Measurements from ENCODE around the gene NOS3. TPM values are rescaled to one million over a fixed set of nuclear protein-coding genes. Genes with fewer than 3 reads are reported as not detected.
A peak's percentile ranks its signal among the peaks of the same experiment; 100 is the strongest.
"Not testable (repeated sequence)": the region's sequence is repeated elsewhere in the genome, so short reads cannot be mapped to it uniquely, and the experiment has no call there.

The NOS3 gene
- total and polyA plus RNA-seq, 2 of the 13 experiments (the other 11 are each of a cell fraction or from before 2014, with no cell fraction given): 3.7 to 7.5 TPM

- H4K20me1 ChIP-seq (ENCODE audit: insufficient read depth, low read length); H2AFZ ChIP-seq (ENCODE audit: low read length); BruUV-seq (replicated peaks); H3K9ac ChIP-seq (ENCODE audit: insufficient read depth, low read depth, low read length); H3K79me2 ChIP-seq (ENCODE audit: insufficient read depth, low read length); FAIRE-seq; intact Hi-C loops (cut with micrococcal nuclease; ENCODE audit: unreplicated experiment); H3K36me3 ChIP-seq (replicated peaks in 1 of 2; ENCODE audit: control insufficient read depth in 1 of 2, insufficient read depth in 2 of 2, low read length in 2 of 2); H3K9me3 ChIP-seq (ENCODE audit: low read length); DNase-seq (ENCODE audit: low spot score); ATAC-seq; H3K27me3 ChIP-seq (ENCODE audit: control insufficient read depth in 1 of 2, insufficient read depth in 2 of 2, low read length in 2 of 2); in situ Hi-C loops (cut with HindIII; ENCODE audit: extremely low pct_ligation_motif_present, low pct_unique_long_range_greater_than_20kb): not testable (repeated sequence)
- TF ChIP-seq ZNF121 (CRISPR knock-in tag; IDR thresholded peaks at IDR 0.05): 0 out of 2 replicates have a peak, but pooled peaks have one; percentile 35
- ChIA-PET CTCF (ENCODE audit: low intra/inter-chr PET ratio, low total read pairs) (interaction anchor here (1.1 kb wide), 1 partner anchor 112 kb away, joined by 3 read pairs; no protein-coding TSS in a partner anchor), POLR2A (interaction anchor here (1.5 to 5.2 kb wide), 2 partner anchors 17 to 51 kb away, joined by 8 to 31 read pairs; partner anchors contain the start of gene ABCB8)
- Histone ChIP-seq H3K27ac (ENCODE audit: extremely low read length, insufficient read depth, low read length) (peak overlapping the region; percentile 60), H3K4me1 (ENCODE audit: insufficient read depth, low read length) (peaks cover 69% of the 10 kb centered on the region), H3K4me3 (replicated peaks in 1 of 3; ENCODE audit: insufficient read depth in 1 of 3, low read depth in 2 of 3, low read length in 3 of 3) (peak overlapping the region in 1 of 3 experiments; percentile 62; a peak in 1 of 6 replicates), H3K4me2 (ENCODE audit: low read depth, low read length) (peak overlapping the region; percentile 85; the same call in 1 of the 2 replicates)
- WGBS (ENCODE audit: low lambda C conversion rate): 88% methylated on average over 10 of the region's 12 CpGs
Observed at GRCh38 chr7:151011616-151012015, 20.8 kb downstream of the NOS3 start.

- Histone ChIP-seq H3K79me2 (ENCODE audit: insufficient read depth, low read length) (no peaks in the 10 kb centered on the region), H3K4me3 (replicated peaks in 1 of 3; ENCODE audit: insufficient read depth in 1 of 3, low read depth in 2 of 3, low read length in 3 of 3) (peak overlapping the region; percentile 37 to 62 (median 39)), H3K4me2 (ENCODE audit: low read depth, low read length) (peak overlapping the region; percentile 85), H3K27me3 (ENCODE audit: control insufficient read depth in 1 of 2, insufficient read depth in 2 of 2, low read length in 2 of 2) (peaks cover 0 to 2% of the 10 kb centered on the region in 2 experiments; a peak in 2 of 5 replicates), H3K4me1 (ENCODE audit: insufficient read depth, low read length) (peaks cover 69% of the 10 kb centered on the region), H3K27ac (ENCODE audit: extremely low read length, insufficient read depth, low read length) (peak overlapping the region; percentile 60), H3K36me3 (replicated peaks in 1 of 2; ENCODE audit: control insufficient read depth in 1 of 2, insufficient read depth in 2 of 2, low read length in 2 of 2) (no peaks in the 10 kb centered on the region; a peak in 1 of 5 replicates), H3K9me3 (ENCODE audit: low read length) (no peaks in the 10 kb centered on the region), H3K9ac (ENCODE audit: insufficient read depth, low read depth, low read length) (peak overlapping the region; percentile 52), H4K20me1 (ENCODE audit: insufficient read depth, low read length) (no peaks in the 10 kb centered on the region), H2AFZ (ENCODE audit: low read length) (peak overlapping the region; percentile 66)
- CTCF ChIA-PET (ENCODE audit: low intra/inter-chr PET ratio, low total read pairs): interaction anchor here (1.1 kb wide), 1 partner anchor 112 kb away, joined by 3 read pairs; no protein-coding TSS in a partner anchor
- DNase-seq (ENCODE audit: low spot score) (peak; percentile 70), FAIRE-seq (peak; percentile 83), ATAC-seq (peak; percentile 40)
- intact Hi-C loops (cut with micrococcal nuclease; ENCODE audit: unreplicated experiment): no loop called here
- BruUV-seq (replicated peaks): no TSS peak
- WGBS (ENCODE audit: low lambda C conversion rate): 11% methylated on average over 4 of the region's 6 CpGs
- POLR2A ChIA-PET: interaction anchor here (0.8 to 5.2 kb wide), 5 partner anchors 16 to 215 kb away, joined by 3 to 31 read pairs (median 5); partner anchors contain the start of genes ABCB8, ABCF2, AGAP3 and FASTK
- in situ Hi-C loops (cut with HindIII; ENCODE audit: extremely low pct_ligation_motif_present, low pct_unique_long_range_greater_than_20kb): no loop called here
- TF ChIP-seq ETV5 (CRISPR knock-in tag; IDR thresholded peaks at IDR 0.05; ENCODE audit: borderline replicate concordance) (peak; percentile 79), IRX3 (CRISPR knock-in tag; IDR thresholded peaks at IDR 0.05; ENCODE audit: borderline replicate concordance, low read depth) (no peak), SAP130 (CRISPR knock-in tag; IDR thresholded peaks at IDR 0.05; ENCODE audit: low read depth) (peak; percentile 81), NR2F6 (IDR thresholded peaks at IDR 0.05) (no peak), NR2F6 (CRISPR knock-in tag; IDR thresholded peaks at IDR 0.05) (0 out of 2 replicates have a peak, but pooled peaks have one; percentile 39), ZNF543 (CRISPR knock-in tag; IDR thresholded peaks at IDR 0.05) (0 out of 2 replicates have a peak, but pooled peaks have one; percentile 50), PRDM15 (CRISPR knock-in tag; IDR thresholded peaks at IDR 0.05) (0 out of 2 replicates have a peak, but pooled peaks have one; percentile 58), ZC3H13 (CRISPR knock-in tag; IDR thresholded peaks at IDR 0.05) (no peak)
- TF ChIP-seq, protein P1, sequence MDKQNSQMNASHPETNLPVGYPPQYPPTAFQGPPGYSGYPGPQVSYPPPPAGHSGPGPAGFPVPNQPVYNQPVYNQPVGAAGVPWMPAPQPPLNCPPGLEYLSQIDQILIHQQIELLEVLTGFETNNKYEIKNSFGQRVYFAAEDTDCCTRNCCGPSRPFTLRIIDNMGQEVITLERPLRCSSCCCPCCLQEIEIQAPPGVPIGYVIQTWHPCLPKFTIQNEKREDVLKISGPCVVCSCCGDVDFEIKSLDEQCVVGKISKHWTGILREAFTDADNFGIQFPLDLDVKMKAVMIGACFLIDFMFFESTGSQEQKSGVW (CRISPR knock-in tag; IDR thresholded peaks at IDR 0.05; ENCODE audit: borderline replicate concordance): no peak
- TF ChIP-seq, protein P2, sequence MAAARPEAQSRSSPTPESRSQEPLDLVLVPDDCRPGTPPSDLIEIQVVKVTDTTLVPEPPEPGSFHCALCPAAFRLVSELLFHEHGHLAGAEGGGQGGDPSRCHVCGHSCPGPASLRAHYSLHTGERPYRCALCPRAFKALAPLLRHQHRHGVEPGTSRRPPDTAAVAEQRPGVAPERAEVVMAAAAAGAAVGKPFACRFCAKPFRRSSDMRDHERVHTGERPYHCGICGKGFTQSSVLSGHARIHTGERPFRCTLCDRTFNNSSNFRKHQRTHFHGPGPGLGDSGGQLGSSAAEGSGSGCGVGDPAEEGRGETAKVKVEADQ (CRISPR knock-in tag; IDR thresholded peaks at IDR 0.05; ENCODE audit: borderline replicate concordance): no peak
Observed at GRCh38 chr7:151012031-151012692, 21.3 kb downstream of the NOS3 start.
